HepG2 (cell line): ENCODE results near the gene CCNYL1. TPM values are rescaled to one million over a fixed set of nuclear protein-coding genes. Genes with fewer than 3 reads are reported as not detected.

Experiments used
- AHDC1 ChIP-seq: sonication (generic); formaldehyde crosslinking; IDR thresholded peaks from 2 replicates; pipeline ENCODE4 v1.5.1; 2020; ENCODE audit warnings: mild to moderate bottlenecking, missing genetic modification reagents, borderline replicate concordance
- ARID5B ChIP-seq: IDR thresholded peaks from 2 replicates; pipeline ENCODE4 v1.4.0; 2020; ENCODE audit warnings: mild to moderate bottlenecking, missing genetic modification reagents
- DNMT3B ChIP-seq: conservative IDR thresholded peaks from 2 replicates; pipeline ENCODE4 v1.6.1; 2016; ENCODE audit warnings: missing biosample characterization, control low read depth
- EP300 ChIP-seq, 3 experiments: sonication (generic) in 1 of 3; formaldehyde crosslinking in 1 of 3; IDR thresholded peaks; 2 replicates each; pipeline versions ENCODE4 v1.5.1 to v1.6.1; 2011 to 2020; ENCODE audit warnings: low read depth in 2 of 3, low read length in 2 of 3, borderline replicate concordance in 1 of 3, improper control_type of control experiment in 1 of 3, mild to moderate bottlenecking in 1 of 3, missing genetic modification reagents in 1 of 3, moderate library complexity in 1 of 3
- FOXP1 ChIP-seq, 2 experiments: fragments of 450-650 bp in 1 of 2; IDR thresholded peaks; 2 replicates each; pipeline ENCODE4 v1.6.1; 2017 to 2018; ENCODE audit warnings: antibody characterized with exemption in 1 of 2
- GPN1 ChIP-seq: sonication (generic); formaldehyde crosslinking; IDR thresholded peaks from 2 replicates; pipeline ENCODE4 v1.5.1; 2020; ENCODE audit warnings: missing genetic modification reagents, borderline replicate concordance
- PBX3 ChIP-seq: sonication (generic); formaldehyde crosslinking; IDR thresholded peaks from 2 replicates; pipeline ENCODE4 v1.8.1; 2023; ENCODE audit warnings: missing genetic modification reagents, inconsistent platforms, borderline replicate concordance
- SMARCC2 ChIP-seq: fragments of 450-650 bp; IDR thresholded peaks from 2 replicates; pipeline ENCODE4 v1.6.1; 2017; ENCODE audit warnings: antibody characterized with exemption, mild to moderate bottlenecking
- TGIF2 ChIP-seq: IDR thresholded peaks from 2 replicates; pipeline ENCODE4 v1.6.1; 2016; ENCODE audit warnings: control low read depth, missing compliant biosample characterization
- ZBTB46 ChIP-seq: sonication (generic); formaldehyde crosslinking; IDR thresholded peaks from 2 replicates; pipeline ENCODE4 v1.4.0; 2020; ENCODE audit warnings: mild to moderate bottlenecking, missing genetic modification reagents, borderline replicate concordance
- ZNF232 ChIP-seq: sonication (generic); formaldehyde crosslinking; IDR thresholded peaks from 2 replicates; pipeline ENCODE4 v1.4.0; 2020; ENCODE audit warnings: missing genetic modification reagents, borderline replicate concordance
- ZNF564 ChIP-seq: sonication (generic); formaldehyde crosslinking; IDR thresholded peaks from 2 replicates; pipeline ENCODE4 v1.8.1; 2023; ENCODE audit warnings: mild to moderate bottlenecking, missing genetic modification reagents
- ZNF629 ChIP-seq: sonication (generic); formaldehyde crosslinking; conservative IDR thresholded peaks from 2 replicates; pipeline ENCODE4 v1.5.0; 2020; ENCODE audit warnings: missing genetic modification reagents
- polyA plus RNA-seq, 8 experiments: library from polyadenylated mRNA; depleted of rRNA in 3 of 8; stranded (reverse) in 7 of 8; unstranded in 1 of 8; fragments of >200 nt; fragmentation: Illumina TruSeq in 4 of 8; extraction: Trizol in 4 of 8; gene quantifications; 2 replicates each; pipeline versions ENCODE4 v1.2.1 to v1.2.3, GENCODE V29; 2011 to 2016; ENCODE audit warnings: low read depth in 4 of 8, missing spikeins in 1 of 8, mixed read lengths in 1 of 8; ENCODE audit not compliant: insufficient read depth in 1 of 8
- total RNA-seq, 5 experiments: library from RNA; depleted of rRNA; stranded (reverse); fragments of >200 nt; fragmentation: Illumina TruSeq; extraction: Trizol; gene quantifications; 2 replicates each; pipeline ENCODE4 v1.2.3, GENCODE V29; 2016; ENCODE audit warnings: low read depth in 1 of 5

Gene CCNYL1
- total and polyA plus RNA-seq, 2 of the 13 experiments (the other 11 are each of a cell fraction or from before 2014, with no cell fraction given) = 12.5 to 16.2 TPM

- TF ChIP-seq AHDC1 = peak; percentile 62; the same call in 1 of the 2 replicates
- peak; percentile 76; the same call in 1 of the 2 replicates for TF ChIP-seq DNMT3B (CRISPR knock-in tag)
- TF ChIP-seq EP300 (IDR thresholded peaks at IDR 0.05; ENCODE audit: low read depth in 2 of 2, low read length in 2 of 2) = peak; percentile 34 to 44; a peak in 2 of 4 replicates
- TF ChIP-seq EP300 (CRISPR knock-in tag; IDR thresholded peaks at IDR 0.05; ENCODE audit: borderline replicate concordance) = no peak
- peak; percentile 83 for TF ChIP-seq ARID5B (CRISPR knock-in tag)
- TF ChIP-seq ZNF232 (CRISPR knock-in tag) = peak; percentile 66
- TF ChIP-seq GPN1 = no peak
- TF ChIP-seq ZNF564 (CRISPR knock-in tag) = no peak
- TF ChIP-seq TGIF2 (CRISPR knock-in tag) = peak; percentile 32; the same call in 1 of the 2 replicates
- TF ChIP-seq PBX3 = no peak
- TF ChIP-seq ZNF629 (CRISPR knock-in tag) = peak; percentile 63
- TF ChIP-seq FOXP1 (IDR thresholded peaks at IDR 0.05) = no peak
- TF ChIP-seq FOXP1 (CRISPR knock-in tag; IDR thresholded peaks at IDR 0.05) = 0 out of 2 replicates have a peak, but pooled peaks have one; percentile 26
- 0 out of 2 replicates have a peak, but pooled peaks have one; percentile 59 for TF ChIP-seq SMARCC2
- TF ChIP-seq ZBTB46 (CRISPR knock-in tag) = no peak
These were observed 27.4 kb upstream of the CCNYL1 start (continued) for GRCh38 chr2:207683879-207684627.
